ENCODE data around the gene DMRT1. TPM values are rescaled to one million over a fixed set of nuclear protein-coding genes. Genes with fewer than 3 reads are reported as not detected.
A peak's percentile ranks its signal among the peaks of the same experiment; 100 is the strongest.

The DMRT1 gene
- total RNA-seq, 1 experiment from 2014 or later = not detected

- POLR2A ChIA-PET = no interaction called here
- Mint-ChIP-seq H3K4me1 (peaks cover 51% of the 10 kb centered on the region), H3K4me3 (peak overlapping the region; percentile 61), H3K27ac (no peak overlapping the region), H3K27me3 (ENCODE audit: low read depth) (peaks cover 98% of the 10 kb centered on the region), H3K9me3 (no peaks in the 10 kb centered on the region), H3K36me3 (no peaks in the 10 kb centered on the region)
- DNase-seq (ENCODE audit: low spot score) (no peak), ATAC-seq (no peak)
- TF ChIP-seq SMAD4 (CRISPR knock-in tag; IDR thresholded peaks at IDR 0.05) = no peak
- TF ChIP-seq PRDM15 (CRISPR knock-in tag; IDR thresholded peaks at IDR 0.05) = no peak
- TF ChIP-seq NFATC4 (CRISPR knock-in tag; IDR thresholded peaks at IDR 0.05) = no peak
- TF ChIP-seq SP1 (CRISPR knock-in tag; conservative IDR thresholded peaks at IDR 0.05) = no peak
- TF ChIP-seq ZNF121 (CRISPR knock-in tag; IDR thresholded peaks at IDR 0.05) = no peak
- TF ChIP-seq STAT6 (CRISPR knock-in tag; conservative IDR thresholded peaks at IDR 0.05; ENCODE audit: low read depth) = no peak
- TF ChIP-seq CTCF (IDR thresholded peaks at IDR 0.05) = no peak
- TF ChIP-seq ATF2 (CRISPR knock-in tag; IDR thresholded peaks at IDR 0.05; ENCODE audit: borderline replicate concordance, low read depth) = no peak
- TF ChIP-seq TP53 (CRISPR knock-in tag; IDR thresholded peaks at IDR 0.05) = no peak
- TF ChIP-seq RELA (CRISPR knock-in tag; IDR thresholded peaks at IDR 0.05; ENCODE audit: borderline replicate concordance) = no peak
- TF ChIP-seq JUN (CRISPR knock-in tag; IDR thresholded peaks at IDR 0.05) = no peak
- TF ChIP-seq TCF7 (CRISPR knock-in tag; IDR thresholded peaks at IDR 0.05; ENCODE audit: low read depth) = no peak
- TF ChIP-seq RORB (CRISPR knock-in tag; IDR thresholded peaks at IDR 0.05) = no peak
- TF ChIP-seq AR (CRISPR knock-in tag; IDR thresholded peaks at IDR 0.05) = no peak
- TF ChIP-seq, protein P1, sequence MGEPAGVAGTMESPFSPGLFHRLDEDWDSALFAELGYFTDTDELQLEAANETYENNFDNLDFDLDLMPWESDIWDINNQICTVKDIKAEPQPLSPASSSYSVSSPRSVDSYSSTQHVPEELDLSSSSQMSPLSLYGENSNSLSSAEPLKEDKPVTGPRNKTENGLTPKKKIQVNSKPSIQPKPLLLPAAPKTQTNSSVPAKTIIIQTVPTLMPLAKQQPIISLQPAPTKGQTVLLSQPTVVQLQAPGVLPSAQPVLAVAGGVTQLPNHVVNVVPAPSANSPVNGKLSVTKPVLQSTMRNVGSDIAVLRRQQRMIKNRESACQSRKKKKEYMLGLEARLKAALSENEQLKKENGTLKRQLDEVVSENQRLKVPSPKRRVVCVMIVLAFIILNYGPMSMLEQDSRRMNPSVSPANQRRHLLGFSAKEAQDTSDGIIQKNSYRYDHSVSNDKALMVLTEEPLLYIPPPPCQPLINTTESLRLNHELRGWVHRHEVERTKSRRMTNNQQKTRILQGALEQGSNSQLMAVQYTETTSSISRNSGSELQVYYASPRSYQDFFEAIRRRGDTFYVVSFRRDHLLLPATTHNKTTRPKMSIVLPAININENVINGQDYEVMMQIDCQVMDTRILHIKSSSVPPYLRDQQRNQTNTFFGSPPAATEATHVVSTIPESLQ (CRISPR knock-in tag; IDR thresholded peaks at IDR 0.05) = no peak
- CTCF ChIA-PET = interaction anchor here (1.4 to 3.1 kb wide), 6 partner anchors 9 to 82 kb away, joined by 3 to 17 read pairs (median 4); no protein-coding TSS in a partner anchor
These were observed 134.3 kb downstream of the DMRT1 start for GRCh38 chr9:975740-976257.
